Measurements from ENCODE around the gene SLC2A3. TPM values are rescaled to one million over a fixed set of nuclear protein-coding genes. Genes with fewer than 3 reads are reported as not detected.

The SLC2A3 gene
- total RNA-seq, 1 experiment from 2014 or later, result 9.0 TPM

Other genes with a start within 250 kb of the SLC2A3 start
- not detected in 2 replicates for gene GDF3, start 240.4 kb downstream of the SLC2A3 start, total RNA-seq (2014; rRNA removed; shearing (Covaris generic))
- not detected in 2 replicates for gene DPPA3, start 224.8 kb downstream of the SLC2A3 start, total RNA-seq (2014; rRNA removed; shearing (Covaris generic))
- gene CLEC4C, start 188.8 kb downstream of the SLC2A3 start, total RNA-seq (2014; rRNA removed; shearing (Covaris generic)), result not detected in 2 replicates
- not detected in 2 replicates for gene NANOGNB, start 171.0 kb downstream of the SLC2A3 start, total RNA-seq (2014; rRNA removed; shearing (Covaris generic))
- not detected in 2 replicates for gene NANOG, start 146.8 kb downstream of the SLC2A3 start, total RNA-seq (2014; rRNA removed; shearing (Covaris generic))
- gene SLC2A14, start 63.3 kb downstream of the SLC2A3 start, total RNA-seq (2014; rRNA removed; shearing (Covaris generic)), result not detected in 2 replicates
- gene FOXJ2, start 96.5 kb upstream of the SLC2A3 start, total RNA-seq (2014; rRNA removed; shearing (Covaris generic)), result 4.1 and 5.4 TPM in 2 replicates
- gene C3AR1, start 130.2 kb upstream of the SLC2A3 start, total RNA-seq (2014; rRNA removed; shearing (Covaris generic)), result 0.40 and 0.57 TPM in 2 replicates
- 39.2 and 44.4 TPM in 2 replicates for gene NECAP1, start 146.1 kb upstream of the SLC2A3 start, total RNA-seq (2014; rRNA removed; shearing (Covaris generic))
- gene CLEC4A, start 187.4 kb upstream of the SLC2A3 start, total RNA-seq (2014; rRNA removed; shearing (Covaris generic)), result 0.42 TPM in 1 of 2 replicates, not detected in the other
- gene ZNF705A, start 220.8 kb upstream of the SLC2A3 start, total RNA-seq (2014; rRNA removed; shearing (Covaris generic)), result not detected in 2 replicates